ENCODE measurements around the gene TNIK.

The TNIK gene

GRCh38 chr3:171140246-171140645 is 320.0 kb downstream of the TNIK start:
- no peak for DNase-seq (ENCODE audit: low spot score)
- in situ Hi-C loops (cut with MboI; ENCODE audit: low pct_unique_long_range_greater_than_20kb, low sequenced_read_pairs, unreplicated experiment): no loop called here
- TF ChIP-seq CTCF (IDR thresholded peaks at IDR 0.05; ENCODE audit: extremely low read depth, insufficient read depth, missing control alignments): no peak

- in situ Hi-C loops (cut with MboI; ENCODE audit: low pct_unique_long_range_greater_than_20kb, low sequenced_read_pairs, unreplicated experiment): no loop called here
- no peak for TF ChIP-seq CTCF (IDR thresholded peaks at IDR 0.05; ENCODE audit: extremely low read depth, insufficient read depth, missing control alignments)
- no peak for DNase-seq (ENCODE audit: low spot score)
Observed at GRCh38 chr3:171138027-171138426, 322.2 kb downstream of the TNIK start.

GRCh38 chr3:171135549-171135948 is 324.7 kb downstream of the TNIK start:
- in situ Hi-C loops (cut with MboI; ENCODE audit: low pct_unique_long_range_greater_than_20kb, low sequenced_read_pairs, unreplicated experiment): no loop called here
- DNase-seq (ENCODE audit: low spot score): no peak

DNA sequence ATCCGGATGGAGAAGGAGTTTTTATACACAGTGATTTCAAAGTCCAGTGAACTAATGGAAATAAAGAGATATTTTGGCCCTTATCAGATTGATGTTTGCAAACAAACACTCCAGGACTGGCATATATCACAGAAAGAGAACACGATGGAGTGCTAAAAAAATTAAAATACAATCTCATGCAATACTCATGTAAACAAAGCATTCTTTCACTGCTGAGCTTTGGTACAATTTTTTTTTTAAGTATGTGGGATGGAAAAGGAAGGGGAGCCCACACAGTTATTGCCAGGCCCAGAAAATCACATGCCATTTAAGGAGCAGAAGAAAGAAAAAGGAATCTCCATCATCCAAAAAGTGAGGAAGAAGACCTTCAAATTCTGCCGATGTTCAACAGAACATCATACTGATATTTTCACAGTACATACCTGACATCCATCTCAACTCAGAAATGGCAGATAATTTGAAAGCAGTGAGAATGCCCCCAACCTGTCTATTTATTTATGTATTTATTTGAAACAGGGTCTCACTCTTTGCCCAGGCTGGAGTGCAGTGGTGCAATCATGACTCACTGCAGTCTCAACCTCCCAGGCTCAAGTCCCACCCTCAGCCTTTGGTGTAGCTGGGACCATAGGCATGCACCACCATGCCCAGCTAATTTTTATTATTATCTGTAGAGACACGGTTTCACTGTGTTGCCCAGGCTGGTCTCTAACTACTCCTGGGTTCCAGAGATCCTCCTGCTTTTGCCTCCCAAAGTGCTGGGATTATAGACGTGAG is 326.2 kb downstream of the TNIK start:
- TF ChIP-seq CTCF (IDR thresholded peaks at IDR 0.05; ENCODE audit: extremely low read depth, insufficient read depth, missing control alignments): no peak
- DNase-seq (ENCODE audit: low spot score): no peak
- in situ Hi-C loops (cut with MboI; ENCODE audit: low pct_unique_long_range_greater_than_20kb, low sequenced_read_pairs, unreplicated experiment): no loop called here

More at GRCh38 chr3:171135549-171135948, 324.7 kb downstream of the TNIK start:
- no peak for TF ChIP-seq CTCF (IDR thresholded peaks at IDR 0.05; ENCODE audit: extremely low read depth, insufficient read depth, missing control alignments)

DNA sequence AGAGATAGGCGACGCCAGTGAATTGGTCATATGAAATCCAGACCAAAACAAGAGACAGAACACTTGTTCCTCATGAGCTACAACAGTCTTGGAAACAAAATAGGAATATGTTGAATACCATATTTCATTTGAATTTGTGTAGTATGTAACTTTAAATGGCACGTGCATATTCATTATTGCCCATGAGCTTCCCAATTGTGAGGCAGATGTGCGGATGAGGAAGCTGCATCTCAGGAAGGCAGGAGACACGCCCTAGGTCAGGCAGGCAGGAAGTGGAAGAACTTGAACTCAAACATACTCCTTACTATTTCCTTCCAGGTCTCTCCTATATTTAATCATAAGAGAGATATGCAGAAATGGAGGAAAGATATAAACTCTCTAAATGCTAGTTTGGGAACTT is 326.9 kb downstream of the TNIK start:
- DNase-seq (ENCODE audit: low spot score): no peak
- in situ Hi-C loops (cut with MboI; ENCODE audit: low pct_unique_long_range_greater_than_20kb, low sequenced_read_pairs, unreplicated experiment): no loop called here
- TF ChIP-seq CTCF (IDR thresholded peaks at IDR 0.05; ENCODE audit: extremely low read depth, insufficient read depth, missing control alignments): no peak

GRCh38 chr3:171132873-171133272 is 327.3 kb downstream of the TNIK start:
- no peak for DNase-seq (ENCODE audit: low spot score)
- in situ Hi-C loops (cut with MboI; ENCODE audit: low pct_unique_long_range_greater_than_20kb, low sequenced_read_pairs, unreplicated experiment): no loop called here
- no peak for TF ChIP-seq CTCF (IDR thresholded peaks at IDR 0.05; ENCODE audit: extremely low read depth, insufficient read depth, missing control alignments)
